HG02852 (cell line): ENCODE results near the gene KCNJ6.
A peak's percentile ranks its signal among the peaks of the same experiment; 100 is the strongest.
"Not testable (repeated sequence)": the region's sequence is repeated elsewhere in the genome, so short reads cannot be mapped to it uniquely, and the experiment has no call there.

Experiments
- ATAC-seq: cut with Tn5 transposase; IDR thresholded peaks from one replicate; pipeline ENCODE4 v1.9.1; 2021; ENCODE audit warnings: mild to moderate bottlenecking, moderate library complexity; ENCODE audit not compliant: unreplicated experiment

The KCNJ6 gene

GRCh38 chr21:37746849-37747248 lies 169.4 kb downstream of the KCNJ6 start:
- no peak for ATAC-seq

- ATAC-seq, result no peak
Measured at GRCh38 chr21:37744551-37744950, 171.7 kb downstream of the KCNJ6 start.

GRCh38 chr21:37742532-37742931 lies 173.7 kb downstream of the KCNJ6 start:
- ATAC-seq, result no peak

- no peak for ATAC-seq
Measured at GRCh38 chr21:37742115-37742514, 174.1 kb downstream of the KCNJ6 start.

- no peak for ATAC-seq
Measured at GRCh38 chr21:37737996-37738395, 178.3 kb downstream of the KCNJ6 start.

GRCh38 chr21:37737507-37737906 lies 178.8 kb downstream of the KCNJ6 start:
- ATAC-seq, result no peak

GRCh38 chr21:37734846-37735245 lies 181.4 kb downstream of the KCNJ6 start:
- no peak for ATAC-seq

- no peak for ATAC-seq
Measured at GRCh38 chr21:37732927-37733326, 183.3 kb downstream of the KCNJ6 start.

GRCh38 chr21:37724201-37724600 lies 192.1 kb downstream of the KCNJ6 start:
- ATAC-seq, result no peak

- ATAC-seq, result no peak
Measured at GRCh38 chr21:37717534-37717933, 198.7 kb downstream of the KCNJ6 start.

GRCh38 chr21:37712569-37712934 lies 203.7 kb downstream of the KCNJ6 start:
- ATAC-seq, result not testable (repeated sequence)

- ATAC-seq, result peak; percentile 71
Measured at GRCh38 chr21:37711836-37712568, 204.3 kb downstream of the KCNJ6 start.

GRCh38 chr21:37711286-37711829 lies 204.9 kb downstream of the KCNJ6 start:
- ATAC-seq, result no peak

GRCh38 chr21:37710546-37711285 lies 205.5 kb downstream of the KCNJ6 start:
- no peak for ATAC-seq

GRCh38 chr21:37704751-37705150 lies 211.5 kb downstream of the KCNJ6 start:
- no peak for ATAC-seq

GRCh38 chr21:37702241-37702640 lies 214.0 kb downstream of the KCNJ6 start:
- no peak for ATAC-seq

- ATAC-seq, result peak; percentile 80
Measured at GRCh38 chr21:37700641-37701202, 215.5 kb downstream of the KCNJ6 start.

GRCh38 chr21:37699024-37699775 lies 217.1 kb downstream of the KCNJ6 start:
- ATAC-seq, result no peak

- ATAC-seq, result no peak
Measured at GRCh38 chr21:37696936-37697335, 219.3 kb downstream of the KCNJ6 start.

- no peak for ATAC-seq
Measured at GRCh38 chr21:37695111-37695510, 221.1 kb downstream of the KCNJ6 start.
